DOHH2 (cell line): ENCODE measurements around the gene ZBTB46.

Experiments used
- H3F3A ChIP-seq: fragments of 200-600 bp; sonication (generic), shearing (Covaris generic); 2 replicates; pipeline ENCODE4 v1.6.0; 2016; ENCODE audit warnings: antibody characterized with exemption, mild to moderate bottlenecking; ENCODE audit not compliant: control insufficient read depth, insufficient read depth
- H3K27ac ChIP-seq: fragments of 200-600 bp; sonication (generic); 2 replicates; pipeline ENCODE4 v1.5.1; 2014; ENCODE audit warnings: low read depth, mild to moderate bottlenecking, low read length, moderate library complexity
- H3K27me3 ChIP-seq: fragments of 200-600 bp; sonication (generic); 2 replicates; pipeline ENCODE4 v1.6.1; 2014; ENCODE audit warnings: mild to moderate bottlenecking, low read length, mixed read lengths; ENCODE audit not compliant: control insufficient read depth
- H3K36me3 ChIP-seq: fragments of 200-600 bp; sonication (generic); 2 replicates; pipeline ENCODE4 v1.6.1; 2014; ENCODE audit warnings: mild to moderate bottlenecking, low read length, moderate library complexity, mixed read lengths; ENCODE audit not compliant: control insufficient read depth
- H3K4me1 ChIP-seq: fragments of 200-600 bp; sonication (generic); 2 replicates; pipeline ENCODE4 v1.6.1; 2014; ENCODE audit warnings: mild to moderate bottlenecking, low read length, mixed read lengths; ENCODE audit not compliant: control insufficient read depth
- H3K4me2 ChIP-seq: fragments of 200-600 bp; sonication (generic); 2 replicates; pipeline ENCODE4 v1.6.0; 2014; ENCODE audit warnings: mild to moderate bottlenecking, low read length, moderate library complexity
- H3K4me3 ChIP-seq: fragments of 200-600 bp; sonication (generic); 2 replicates; pipeline ENCODE4 v1.5.1; 2014; ENCODE audit warnings: mild to moderate bottlenecking, low read length, mixed read lengths
- H3K79me2 ChIP-seq: fragments of 200-600 bp; sonication (generic); 2 replicates; pipeline ENCODE4 v1.6.1; 2014; ENCODE audit warnings: mild to moderate bottlenecking, low read length, mixed read lengths; ENCODE audit not compliant: control insufficient read depth
- H3K9me2 ChIP-seq: fragments of 200-600 bp; sonication (generic); replicated peaks from 2 replicates; pipeline ENCODE4 v1.6.1; 2014; ENCODE audit warnings: mild to moderate bottlenecking, low read length, mixed read lengths; ENCODE audit not compliant: control insufficient read depth
- H3K9me3 ChIP-seq: fragments of 200-600 bp; sonication (generic); 2 replicates; pipeline ENCODE4 v1.6.1; 2014; ENCODE audit warnings: antibody characterized with exemption, low read length, mixed read lengths; ENCODE audit not compliant: control insufficient read depth, insufficient read depth
- H4K20me1 ChIP-seq: fragments of 200-600 bp; sonication (generic); 2 replicates; pipeline ENCODE4 v1.6.0; 2014; ENCODE audit warnings: low read depth, mild to moderate bottlenecking, antibody characterized with exemption, low read length, moderate library complexity; ENCODE audit not compliant: control insufficient read depth, insufficient read depth
- CTCF ChIP-seq: fragments of 200-600 bp; sonication (generic); IDR thresholded peaks from one replicate; pipeline ENCODE4 v1.5.1; 2014; ENCODE audit warnings: antibody characterized with exemption, mild to moderate bottlenecking, low read depth, low read length; ENCODE audit not compliant: poor library complexity, severe bottlenecking
- EZH2phosphoT487 ChIP-seq: fragments of 200-600 bp; sonication (generic); IDR thresholded peaks from 2 replicates; pipeline ENCODE4 v1.6.1; 2017; ENCODE audit warnings: borderline replicate concordance, mild to moderate bottlenecking, antibody characterized with exemption, low read length, moderate library complexity, mixed read lengths

Gene ZBTB46

GRCh38 chr20:63828124-63828523 is 2.9 kb downstream of the ZBTB46 start:
- Histone ChIP-seq H3K27me3 (peaks cover 41% of the 10 kb centered on the region), H3F3A (peaks cover 5% of the 10 kb centered on the region; the same call in 1 of the 2 replicates), H3K79me2 (no peaks in the 10 kb centered on the region), H3K27ac (no peak overlapping the region), H3K4me3 (no peak overlapping the region), H3K36me3 (no peaks in the 10 kb centered on the region), H3K4me2 (no peak overlapping the region), H3K9me2 (no peaks in the 10 kb centered on the region), H3K9me3 (no peaks in the 10 kb centered on the region), H4K20me1 (0 out of 2 replicates have a peak, but pooled peaks cover 7% of the 10 kb centered on the region), H3K4me1 (no peaks in the 10 kb centered on the region)
- no peak for TF ChIP-seq CTCF
- no peak for TF ChIP-seq EZH2phosphoT487

- no peak overlapping the region for H3K4me3 ChIP-seq
- H3K4me2 ChIP-seq = no peak overlapping the region
- peaks cover 5% of the 10 kb centered on the region; the same call in 1 of the 2 replicates for H3F3A ChIP-seq
- H3K27ac ChIP-seq = no peak overlapping the region
- no peaks in the 10 kb centered on the region for H3K79me2 ChIP-seq
- 0 out of 2 replicates have a peak, but pooled peaks cover 7% of the 10 kb centered on the region for H4K20me1 ChIP-seq
- no peak for TF ChIP-seq EZH2phosphoT487
- no peak for TF ChIP-seq CTCF
- H3K36me3 ChIP-seq = no peaks in the 10 kb centered on the region
- H3K4me1 ChIP-seq = no peaks in the 10 kb centered on the region
- no peaks in the 10 kb centered on the region for H3K9me2 ChIP-seq
- no peaks in the 10 kb centered on the region for H3K9me3 ChIP-seq
- peaks cover 44% of the 10 kb centered on the region for H3K27me3 ChIP-seq
Observed at GRCh38 chr20:63826753-63827152, 4.3 kb downstream of the ZBTB46 start.

GRCh38 chr20:63825331-63826118 is 5.5 kb downstream of the ZBTB46 start:
- peaks cover 45% of the 10 kb centered on the region for H3K27me3 ChIP-seq
- H3K4me1 ChIP-seq = no peaks in the 10 kb centered on the region
- H3K27ac ChIP-seq = no peak overlapping the region
- H3K79me2 ChIP-seq = no peaks in the 10 kb centered on the region
- H3K4me2 ChIP-seq = no peak overlapping the region
- H4K20me1 ChIP-seq = 0 out of 2 replicates have a peak, but pooled peaks cover 7% of the 10 kb centered on the region
- H3K9me2 ChIP-seq = no peaks in the 10 kb centered on the region
- no peaks in the 10 kb centered on the region for H3K36me3 ChIP-seq
- no peaks in the 10 kb centered on the region for H3K9me3 ChIP-seq
- H3F3A ChIP-seq = peaks cover 5% of the 10 kb centered on the region; the same call in 1 of the 2 replicates
- no peak for TF ChIP-seq EZH2phosphoT487
- no peak for TF ChIP-seq CTCF
- H3K4me3 ChIP-seq = no peak overlapping the region
